ENCODE results near the gene RALA.

The RALA gene

GRCh38 chr7:39663263-39663662 is 39.9 kb downstream of the RALA start:
- no peak overlapping the region for H3K4me2 ChIP-seq (ENCODE audit: low read length)
- no peaks in the 10 kb centered on the region for H3F3A ChIP-seq (ENCODE audit: insufficient read depth, low read length)
- no peak overlapping the region for H3K27ac ChIP-seq (ENCODE audit: low read depth, low read length, poor library complexity, severe bottlenecking)
- peaks cover 21% of the 10 kb centered on the region; the same call in 1 of the 2 replicates for H3K36me3 ChIP-seq (ENCODE audit: insufficient read depth, low read length)
- no peaks in the 10 kb centered on the region for H3K4me1 ChIP-seq (ENCODE audit: insufficient read depth, low read length, severe bottlenecking)
- no peaks in the 10 kb centered on the region for H4K20me1 ChIP-seq (ENCODE audit: insufficient read depth, low read length)
- 0 out of 2 replicates have a peak, but pooled peaks cover 5% of the 10 kb centered on the region for H3K9me3 ChIP-seq (ENCODE audit: low read length)
- no peaks in the 10 kb centered on the region for H3K27me3 ChIP-seq (ENCODE audit: insufficient read depth, low read length)
- H3K79me2 ChIP-seq (ENCODE audit: insufficient read depth, low read length) = no peaks in the 10 kb centered on the region; the same call in 1 of the 2 replicates
- H2AFZ ChIP-seq (ENCODE audit: low read length) = no peak overlapping the region
- TF ChIP-seq EZH2 (IDR thresholded peaks at IDR 0.05; ENCODE audit: borderline replicate concordance, low read length) (no peak), CTCF (IDR thresholded peaks at IDR 0.05; ENCODE audit: low read length) (no peak)
- no peak overlapping the region for H3K4me3 ChIP-seq (ENCODE audit: low read depth, low read length, poor library complexity, severe bottlenecking)
- H3K9ac ChIP-seq (ENCODE audit: low read length) = no peak overlapping the region
- no peaks in the 10 kb centered on the region for H3K9me2 ChIP-seq (ENCODE audit: low read depth, low read length)

DNA sequence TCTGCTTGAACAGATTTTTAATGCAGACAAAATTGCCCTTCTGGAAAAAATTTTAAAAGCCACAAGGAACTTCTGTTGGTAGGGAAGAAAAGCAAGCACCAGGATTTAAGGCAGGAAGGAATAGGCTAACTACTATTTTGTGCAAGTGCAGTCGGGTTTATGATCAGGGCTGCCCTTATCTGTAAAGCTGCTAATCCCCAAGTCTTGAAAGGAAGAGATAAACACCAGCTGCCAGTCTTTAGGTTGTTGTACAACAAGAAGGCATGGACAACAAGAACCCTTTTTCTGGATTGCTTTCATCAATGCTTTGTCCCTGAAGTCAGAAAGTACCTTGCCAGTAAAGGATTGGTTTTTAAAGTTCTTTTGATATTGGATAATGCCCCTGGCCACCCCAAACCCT is 40.7 kb downstream of the RALA start:
- Histone ChIP-seq H2AFZ (ENCODE audit: low read length) (no peak overlapping the region), H3K9me3 (ENCODE audit: low read length) (0 out of 2 replicates have a peak, but pooled peaks cover 5% of the 10 kb centered on the region), H3K9ac (ENCODE audit: low read length) (no peak overlapping the region), H3K79me2 (ENCODE audit: insufficient read depth, low read length) (no peaks in the 10 kb centered on the region; the same call in 1 of the 2 replicates), H3K36me3 (ENCODE audit: insufficient read depth, low read length) (peaks cover 21% of the 10 kb centered on the region; the same call in 1 of the 2 replicates), H4K20me1 (ENCODE audit: insufficient read depth, low read length) (no peaks in the 10 kb centered on the region), H3K27ac (ENCODE audit: low read depth, low read length, poor library complexity, severe bottlenecking) (no peak overlapping the region), H3K4me3 (ENCODE audit: low read depth, low read length, poor library complexity, severe bottlenecking) (no peak overlapping the region), H3K4me2 (ENCODE audit: low read length) (no peak overlapping the region), H3K9me2 (ENCODE audit: low read depth, low read length) (no peaks in the 10 kb centered on the region), H3K4me1 (ENCODE audit: insufficient read depth, low read length, severe bottlenecking) (no peaks in the 10 kb centered on the region), H3F3A (ENCODE audit: insufficient read depth, low read length) (no peaks in the 10 kb centered on the region), H3K27me3 (ENCODE audit: insufficient read depth, low read length) (no peaks in the 10 kb centered on the region)
- TF ChIP-seq EZH2 (IDR thresholded peaks at IDR 0.05; ENCODE audit: borderline replicate concordance, low read length) (no peak), CTCF (IDR thresholded peaks at IDR 0.05; ENCODE audit: low read length) (no peak)

- H2AFZ ChIP-seq (ENCODE audit: low read length) = no peak overlapping the region
- no peak overlapping the region for H3K4me2 ChIP-seq (ENCODE audit: low read length)
- H3F3A ChIP-seq (ENCODE audit: insufficient read depth, low read length) = no peaks in the 10 kb centered on the region
- H3K4me1 ChIP-seq (ENCODE audit: insufficient read depth, low read length, severe bottlenecking) = no peaks in the 10 kb centered on the region
- H3K79me2 ChIP-seq (ENCODE audit: insufficient read depth, low read length) = no peaks in the 10 kb centered on the region
- H4K20me1 ChIP-seq (ENCODE audit: insufficient read depth, low read length) = no peaks in the 10 kb centered on the region
- no peak overlapping the region for H3K4me3 ChIP-seq (ENCODE audit: low read depth, low read length, poor library complexity, severe bottlenecking)
- H3K27ac ChIP-seq (ENCODE audit: low read depth, low read length, poor library complexity, severe bottlenecking) = no peak overlapping the region
- no peak for TF ChIP-seq CTCF (IDR thresholded peaks at IDR 0.05; ENCODE audit: low read length)
- no peak overlapping the region for H3K9ac ChIP-seq (ENCODE audit: low read length)
- peaks cover 21% of the 10 kb centered on the region; the same call in 1 of the 2 replicates for H3K36me3 ChIP-seq (ENCODE audit: insufficient read depth, low read length)
- H3K9me3 ChIP-seq (ENCODE audit: low read length) = 0 out of 2 replicates have a peak, but pooled peaks cover 3% of the 10 kb centered on the region
- no peaks in the 10 kb centered on the region for H3K9me2 ChIP-seq (ENCODE audit: low read depth, low read length)
- no peaks in the 10 kb centered on the region for H3K27me3 ChIP-seq (ENCODE audit: insufficient read depth, low read length)
These were observed 41.2 kb downstream of the RALA start for GRCh38 chr7:39664585-39664984.
